ENCODE measurements around the gene NEURL1B. TPM values are rescaled to one million over a fixed set of nuclear protein-coding genes. Genes with fewer than 3 reads are reported as not detected.

Gene NEURL1B
- polyA plus RNA-seq, 1 donor (not counting 4 experiments of a cell fraction or from before 2014, with no cell fraction given) = 0.43 TPM

- H3K9ac ChIP-seq (ENCODE audit: control insufficient read depth, extremely low read depth, insufficient read depth, low read length) = no peak overlapping the region
- H3K27me3 ChIP-seq (ENCODE audit: control insufficient read depth, extremely low read depth, insufficient read depth, low read length) = peaks cover 3% of the 10 kb centered on the region
- H3K4me2 ChIP-seq (ENCODE audit: control insufficient read depth, extremely low read depth, insufficient read depth, low read depth, low read length) = no peak overlapping the region
- FAIRE-seq = no peak
- no peak overlapping the region for H2AFZ ChIP-seq (ENCODE audit: control insufficient read depth, low read length)
- no peaks in the 10 kb centered on the region for H4K20me1 ChIP-seq (ENCODE audit: control insufficient read depth, extremely low read depth, insufficient read depth, low read length)
- H3K79me2 ChIP-seq (ENCODE audit: control insufficient read depth, insufficient read depth, low read length) = no peaks in the 10 kb centered on the region
- H3K36me3 ChIP-seq (ENCODE audit: control insufficient read depth in 2 of 2, extremely low read depth in 1 of 2, insufficient read depth in 2 of 2, low read length in 2 of 2) = no peaks in the 10 kb centered on the region
- dilution Hi-C loops (cut with MboI; ENCODE audit: extremely low pct_ligation_motif_present, low sequenced_read_pairs) = no loop called here
- TF ChIP-seq CTCF (optimal IDR thresholded peaks at IDR 0.05 in 1 of 3, IDR thresholded peaks at IDR 0.05 in 1 of 3, conservative IDR thresholded peaks at IDR 0.05 in 1 of 3; ENCODE audit: extremely low read depth in 1 of 3, insufficient read depth in 2 of 3, low read length in 3 of 3) (no peak), EZH2 (IDR thresholded peaks at IDR 0.05; ENCODE audit: low read length) (no peak)
- H3K4me1 ChIP-seq (ENCODE audit: control insufficient read depth, extremely low read depth, insufficient read depth, low read length) = no peaks in the 10 kb centered on the region
- no peak overlapping the region for H3K4me3 ChIP-seq (ENCODE audit: control insufficient read depth in 2 of 3, extremely low read depth in 1 of 3, insufficient read depth in 2 of 3, low read depth in 1 of 3, low read length in 3 of 3)
- H3K9me1 ChIP-seq (ENCODE audit: control insufficient read depth, extremely low read depth, insufficient read depth, low read length) = no peaks in the 10 kb centered on the region
- no peak for DNase-seq (ENCODE audit: low read depth, low spot score)
- H3K9me3 ChIP-seq (ENCODE audit: control insufficient read depth, low read depth, low read length) = no peaks in the 10 kb centered on the region
- no peak overlapping the region for H3K27ac ChIP-seq (ENCODE audit: control insufficient read depth, insufficient read depth, low read length)
Measured at GRCh38 chr5:172602783-172603231, 38.3 kb upstream of the NEURL1B start.

- dilution Hi-C loops (cut with MboI; ENCODE audit: extremely low pct_ligation_motif_present, low sequenced_read_pairs) = no loop called here
- Histone ChIP-seq H3K4me1 (ENCODE audit: control insufficient read depth, extremely low read depth, insufficient read depth, low read length) (no peaks in the 10 kb centered on the region), H3K4me2 (ENCODE audit: control insufficient read depth, extremely low read depth, insufficient read depth, low read depth, low read length) (no peak overlapping the region), H3K27ac (ENCODE audit: control insufficient read depth, insufficient read depth, low read length) (no peak overlapping the region), H2AFZ (ENCODE audit: control insufficient read depth, low read length) (no peak overlapping the region), H3K9ac (ENCODE audit: control insufficient read depth, extremely low read depth, insufficient read depth, low read length) (no peak overlapping the region), H3K4me3 (ENCODE audit: control insufficient read depth in 2 of 3, extremely low read depth in 1 of 3, insufficient read depth in 2 of 3, low read depth in 1 of 3, low read length in 3 of 3) (no peak overlapping the region), H3K36me3 (ENCODE audit: control insufficient read depth in 2 of 2, extremely low read depth in 1 of 2, insufficient read depth in 2 of 2, low read length in 2 of 2) (no peaks in the 10 kb centered on the region), H3K27me3 (ENCODE audit: control insufficient read depth, extremely low read depth, insufficient read depth, low read length) (no peaks in the 10 kb centered on the region), H4K20me1 (ENCODE audit: control insufficient read depth, extremely low read depth, insufficient read depth, low read length) (no peaks in the 10 kb centered on the region), H3K79me2 (ENCODE audit: control insufficient read depth, insufficient read depth, low read length) (no peaks in the 10 kb centered on the region), H3K9me3 (ENCODE audit: control insufficient read depth, low read depth, low read length) (no peaks in the 10 kb centered on the region), H3K9me1 (ENCODE audit: control insufficient read depth, extremely low read depth, insufficient read depth, low read length) (no peaks in the 10 kb centered on the region)
- DNase-seq (ENCODE audit: low read depth, low spot score) = no peak
- TF ChIP-seq CTCF (optimal IDR thresholded peaks at IDR 0.05 in 1 of 3, IDR thresholded peaks at IDR 0.05 in 1 of 3, conservative IDR thresholded peaks at IDR 0.05 in 1 of 3; ENCODE audit: extremely low read depth in 1 of 3, insufficient read depth in 2 of 3, low read length in 3 of 3) (no peak), EZH2 (IDR thresholded peaks at IDR 0.05; ENCODE audit: low read length) (no peak)
- no peak for FAIRE-seq
Measured at GRCh38 chr5:172603251-172603806, 37.7 kb upstream of the NEURL1B start.

Data from keratinocyte (primary cell).